Endothelial cell of umbilical vein (primary cell): ENCODE results near the gene MCM9. TPM values are rescaled to one million over a fixed set of nuclear protein-coding genes. Genes with fewer than 3 reads are reported as not detected.

Experiments used
- BruUV-seq: library from RNA; stranded (reverse); fragments of 400-500 nt; replicated peaks from 2 replicates; lab custom pipeline; 2021; lab: Mats Ljungman, UMichigan
- CTCF ChIA-PET: fragments of 300-600, 350-600 bp; sonication (Branson Sonifier 250); formaldehyde crosslinking; loops from one replicate; lab custom pipeline; 2021; ENCODE audit warnings: antibody characterized with exemption, inconsistent platforms; lab: Charles Lee
- POLR2A ChIA-PET: fragments of 300-600, 350-600 bp; sonication (Branson Sonifier 250); formaldehyde crosslinking; loops from one replicate; lab custom pipeline; 2021; ENCODE audit warnings: antibody characterized with exemption, inconsistent platforms; lab: Charles Lee
- DNase-seq: peaks from one replicate; pipeline ENCODE4 v3.0.0-alpha.2; 2011; ENCODE audit warnings: low read depth, low spot score
- FAIRE-seq: peaks from 2 replicates; lab custom pipeline; 2011; peaks lifted over from hg19 to GRCh38; lab: Jason Lieb, UNC
- H2AFZ ChIP-seq: 2 replicates; pipeline ENCODE4 v1.6.0; 2012; ENCODE audit warnings: low read depth, low read length, control low read depth, inconsistent platforms
- H3K27ac ChIP-seq: 2 replicates; pipeline ENCODE4 v1.5.1; 2011; ENCODE audit warnings: low read depth, mild to moderate bottlenecking, control low read depth, low read length, moderate library complexity; ENCODE audit not compliant: insufficient read depth
- H3K27me3 ChIP-seq, 2 experiments: 2 replicates each; pipeline versions ENCODE4 v1.6.0 to v1.6.1; 2011; ENCODE audit warnings: low read length in 2 of 2, mixed read lengths in 1 of 2; ENCODE audit not compliant: control insufficient read depth in 2 of 2, insufficient read depth in 2 of 2
- H3K36me3 ChIP-seq, 2 experiments: 2 replicates in 1 of 2; 3 replicates in 1 of 2; pipeline ENCODE4 v1.5.1; 2011; ENCODE audit warnings: low read length in 2 of 2, mild to moderate bottlenecking in 1 of 2, moderate library complexity in 1 of 2; ENCODE audit not compliant: control insufficient read depth in 2 of 2, insufficient read depth in 2 of 2; ENCODE audit errors: extremely low read depth in 1 of 2
- H3K4me1 ChIP-seq: 3 replicates; pipeline ENCODE4 v1.5.1; 2011; ENCODE audit warnings: mild to moderate bottlenecking, low read length; ENCODE audit not compliant: control insufficient read depth, insufficient read depth; ENCODE audit errors: extremely low read depth
- H3K4me2 ChIP-seq: 2 replicates; pipeline ENCODE4 v1.6.1; 2011; ENCODE audit warnings: low read length, control low read depth, mixed read lengths; ENCODE audit not compliant: insufficient read depth
- H3K4me3 ChIP-seq, 3 experiments: fragments of 200-600 bp in 1 of 3; sonication (generic), shearing (Covaris generic) in 1 of 3; replicated peaks in 1 of 3; 2 replicates each; pipeline ENCODE4 v1.5.1; 2011 to 2016; ENCODE audit warnings: control low read depth in 3 of 3, low read length in 3 of 3, mild to moderate bottlenecking in 2 of 3, inconsistent platforms in 1 of 3, low read depth in 1 of 3, moderate library complexity in 1 of 3; ENCODE audit not compliant: insufficient read depth in 1 of 3
- H3K79me2 ChIP-seq: 2 replicates; pipeline ENCODE4 v1.6.0; 2012; ENCODE audit warnings: low read length, inconsistent platforms; ENCODE audit not compliant: control insufficient read depth, insufficient read depth
- H3K9ac ChIP-seq: replicated peaks from 2 replicates; pipeline ENCODE3; 2011; ENCODE audit warnings: low read length, control low read depth; ENCODE audit not compliant: insufficient read depth; ENCODE audit errors: extremely low read depth
- H3K9me1 ChIP-seq: replicated peaks from 3 replicates; pipeline ENCODE4 v1.6.0; 2011; ENCODE audit warnings: mild to moderate bottlenecking, low read length; ENCODE audit not compliant: control insufficient read depth, insufficient read depth; ENCODE audit errors: extremely low read depth
- H3K9me3 ChIP-seq: replicated peaks from 2 replicates; pipeline ENCODE4 v1.5.1; 2012; ENCODE audit warnings: low read length, inconsistent platforms; ENCODE audit not compliant: control insufficient read depth, insufficient read depth
- H4K20me1 ChIP-seq: replicated peaks from 2 replicates; pipeline ENCODE3; 2011; ENCODE audit warnings: mild to moderate bottlenecking, low read length; ENCODE audit not compliant: control insufficient read depth, insufficient read depth; ENCODE audit errors: extremely low read depth
- CTCF ChIP-seq, 2 donors: IDR thresholded peaks; 1 replicate in 1 of 2; 2 replicates in 1 of 2; pipeline ENCODE4 v1.5.1; 2011; ENCODE audit warnings: low read length in 2 of 2, mild to moderate bottlenecking in 2 of 2, moderate library complexity in 2 of 2, control low read depth in 1 of 2, inconsistent platforms in 1 of 2, low read depth in 1 of 2; ENCODE audit not compliant: insufficient read depth in 1 of 2; ENCODE audit errors: extremely low read depth in 1 of 2
- EZH2 ChIP-seq: IDR thresholded peaks from 2 replicates; pipeline ENCODE4 v1.6.1; 2012; ENCODE audit warnings: borderline replicate concordance, low read depth, mild to moderate bottlenecking, moderate library complexity, low read length, inconsistent platforms; ENCODE audit not compliant: severe bottlenecking
- FOS ChIP-seq: IDR thresholded peaks from 2 replicates; pipeline ENCODE4 v1.6.1; 2011; ENCODE audit warnings: mild to moderate bottlenecking, low read length, moderate library complexity, borderline replicate concordance; ENCODE audit not compliant: insufficient read depth
- GATA2 ChIP-seq: IDR thresholded peaks from 2 replicates; pipeline ENCODE4 v1.7.0; 2011; ENCODE audit warnings: low read depth, mild to moderate bottlenecking, moderate library complexity, mixed read lengths, low read length; ENCODE audit not compliant: insufficient read length, insufficient read depth
- MYC ChIP-seq: IDR thresholded peaks from one replicate; pipeline ENCODE4 v1.6.1; 2011; ENCODE audit warnings: mild to moderate bottlenecking, low read depth, low read length
- POLR2A ChIP-seq: IDR thresholded peaks from 2 replicates; pipeline ENCODE4 v1.6.1; 2012; ENCODE audit warnings: low read depth, mild to moderate bottlenecking, control low read depth, low read length
- POLR2AphosphoS5 ChIP-seq: IDR thresholded peaks from 2 replicates; pipeline ENCODE4 v1.6.1; 2012; ENCODE audit warnings: low read depth, mild to moderate bottlenecking, control low read depth, low read length, moderate library complexity; ENCODE audit not compliant: insufficient read depth
- dilution Hi-C: fragments of 300-500 bp; cut with MboI; formaldehyde crosslinking; loops from one replicate; pipeline ENCODE4 v1.15.0; 2019; ENCODE audit warnings: low sequenced_read_pairs; ENCODE audit not compliant: extremely low pct_ligation_motif_present
- intact Hi-C: fragments of 100-400 bp; cut with micrococcal nuclease; formaldehyde crosslinking; loops from one replicate; pipeline ENCODE4 v1.10.0; 2022
- polyA plus RNA-seq, 4 experiments: library from polyadenylated mRNA; depleted of rRNA in 3 of 4; stranded (reverse) in 3 of 4; unstranded in 1 of 4; fragments of >200 nt; gene quantifications; 2 replicates each; pipeline versions ENCODE4 v1.2.1 to v1.2.3, GENCODE V29; 2011 to 2012; ENCODE audit warnings: missing spikeins in 1 of 4
- total RNA-seq: library from RNA; stranded (reverse); gene quantifications from 2 replicates; pipeline ENCODE4 v1.2.3, GENCODE V29; 2021

Gene MCM9
- total and polyA plus RNA-seq, 2 donors (not counting 3 experiments of a cell fraction or from before 2014, with no cell fraction given), result 2.0 to 14.1 TPM

- Histone ChIP-seq H2AFZ (no peak overlapping the region), H3K4me2 (no peak overlapping the region)
These were observed 43.8 kb downstream of the MCM9 start for GRCh38 chr6:118890997-118891790.

GRCh38 chr6:118889163-118889562 is 45.8 kb downstream of the MCM9 start:
- no TSS peak for BruUV-seq
- TF ChIP-seq EZH2, result no peak
- TF ChIP-seq FOS, result no peak
- TF ChIP-seq CTCF (IDR thresholded peaks at IDR 0.05; ENCODE audit: extremely low read depth in 1 of 2, insufficient read depth in 1 of 2, low read depth in 1 of 2, low read length in 2 of 2), result no peak
- TF ChIP-seq POLR2AphosphoS5, result no peak
- peaks cover 24% of the 10 kb centered on the region for H3K79me2 ChIP-seq
- no peaks in the 10 kb centered on the region for H4K20me1 ChIP-seq
- H3K9me1 ChIP-seq, result no peaks in the 10 kb centered on the region
- no peaks in the 10 kb centered on the region for H3K36me3 ChIP-seq
- dilution Hi-C loops, result no loop called here
- H3K27ac ChIP-seq, result no peak overlapping the region
- no peaks in the 10 kb centered on the region for H3K27me3 ChIP-seq
- no peaks in the 10 kb centered on the region for H3K9me3 ChIP-seq
- no peak for FAIRE-seq
- no peak overlapping the region for H3K4me2 ChIP-seq
- no peak overlapping the region for H3K4me3 ChIP-seq
- no peak for DNase-seq
- H2AFZ ChIP-seq, result no peak overlapping the region
- peaks cover 12% of the 10 kb centered on the region for H3K4me1 ChIP-seq
- ChIA-PET POLR2A (no interaction called here), CTCF (interaction anchor here (0.8 kb wide), 1 partner anchor 88 kb away, joined by 3 read pairs; no protein-coding TSS in a partner anchor)
- intact Hi-C loops, result no loop called here
- no peak overlapping the region for H3K9ac ChIP-seq

More at GRCh38 chr6:118890997-118891790, 43.8 kb downstream of the MCM9 start:
- H3K79me2 ChIP-seq, result peaks cover 38% of the 10 kb centered on the region
- no peaks in the 10 kb centered on the region for H3K36me3 ChIP-seq
- POLR2A ChIA-PET, result no interaction called here
- H3K4me3 ChIP-seq, result no peak overlapping the region
- TF ChIP-seq POLR2A (no peak), MYC (no peak), GATA2 (no peak)
- BruUV-seq, result no TSS peak
- H3K27me3 ChIP-seq, result no peaks in the 10 kb centered on the region
- CTCF ChIA-PET, result interaction anchor here (0.8 to 1.0 kb wide), 2 partner anchors 9 to 607 kb away, joined by 3 read pairs; no protein-coding TSS in a partner anchor
- FAIRE-seq (no peak), DNase-seq (no peak)
- no peaks in the 10 kb centered on the region for H3K9me1 ChIP-seq
- H3K9me3 ChIP-seq, result no peaks in the 10 kb centered on the region
- no peak overlapping the region for H3K9ac ChIP-seq
- peaks cover 15% of the 10 kb centered on the region for H3K4me1 ChIP-seq
- intact Hi-C loops (loop anchor here (10.0 kb wide), 1 partner anchor 1396 kb away; no protein-coding TSS in a partner anchor), dilution Hi-C loops (no loop called here)
- H4K20me1 ChIP-seq, result no peaks in the 10 kb centered on the region
- H3K27ac ChIP-seq, result no peak overlapping the region
